HepG2 (cell line): ENCODE measurements around the gene SYNGAP1. TPM values are rescaled to one million over a fixed set of nuclear protein-coding genes. Genes with fewer than 3 reads are reported as not detected.

ENCODE experiments used
- AGO2 ChIP-seq: fragments of 200-400 bp; formaldehyde crosslinking; optimal IDR thresholded peaks from 2 replicates; pipeline ENCODE3; 2017; ENCODE audit warnings: mild to moderate bottlenecking, low read depth, low read length, moderate library complexity
- AKAP8 ChIP-seq: sonication (generic); formaldehyde crosslinking; IDR thresholded peaks from 2 replicates; pipeline ENCODE4 v1.5.1; 2020; ENCODE audit warnings: mild to moderate bottlenecking, missing genetic modification reagents
- GTF2F1 ChIP-seq: fragments of 150-350 bp; IDR thresholded peaks from 2 replicates; pipeline ENCODE4 v1.6.1; 2014; ENCODE audit warnings: low read length
- HNRNPL ChIP-seq: fragments of 200-400 bp; formaldehyde crosslinking; IDR thresholded peaks from 2 replicates; pipeline ENCODE4 v1.6.1; 2017; ENCODE audit warnings: mild to moderate bottlenecking, low read depth, low read length
- NFIB ChIP-seq: sonication (generic); formaldehyde crosslinking; IDR thresholded peaks from 2 replicates; pipeline ENCODE4 v1.9.0; 2021; ENCODE audit warnings: missing genetic modification reagents, mild to moderate bottlenecking, borderline replicate concordance
- NFYB ChIP-seq: sonication (generic); formaldehyde crosslinking; IDR thresholded peaks from 2 replicates; pipeline ENCODE4 v1.4.0; 2020; ENCODE audit warnings: missing genetic modification reagents
- POLR2AphosphoS5 ChIP-seq: IDR thresholded peaks from 2 replicates; pipeline ENCODE4 v1.6.1; 2012; ENCODE audit warnings: low read depth, low read length
- PPARG ChIP-seq: conservative IDR thresholded peaks from 2 replicates; pipeline ENCODE4 v1.6.1; 2016; ENCODE audit warnings: missing biosample characterization, missing genetic modification reagents
- RBAK ChIP-seq: sonication (generic); formaldehyde crosslinking; IDR thresholded peaks from 2 replicates; pipeline ENCODE4 v1.5.1; 2020; ENCODE audit warnings: mild to moderate bottlenecking, missing genetic modification reagents
- REPIN1 ChIP-seq: sonication (generic); formaldehyde crosslinking; IDR thresholded peaks from 2 replicates; pipeline ENCODE4 v1.8.0; 2022; ENCODE audit warnings: missing genetic modification reagents, low read depth, mild to moderate bottlenecking, borderline replicate concordance
- RFX1 ChIP-seq: fragments of 450-650 bp; IDR thresholded peaks from 2 replicates; pipeline ENCODE4 v1.6.1; 2017
- SETDB1 ChIP-seq: sonication (generic); formaldehyde crosslinking; IDR thresholded peaks from 2 replicates; pipeline ENCODE4 v1.5.1; 2020; ENCODE audit warnings: missing genetic modification reagents, mild to moderate bottlenecking, borderline replicate concordance
- SP2 ChIP-seq: sonication (generic); formaldehyde crosslinking; IDR thresholded peaks from 2 replicates; pipeline ENCODE4 v1.5.1; 2020; ENCODE audit warnings: mild to moderate bottlenecking, missing genetic modification reagents
- TBX2 ChIP-seq: sonication (generic); formaldehyde crosslinking; IDR thresholded peaks from 2 replicates; pipeline ENCODE4 v1.5.0; 2020; ENCODE audit warnings: missing genetic modification reagents, mild to moderate bottlenecking, borderline replicate concordance
- TP53 ChIP-seq: sonication (generic); formaldehyde crosslinking; conservative IDR thresholded peaks from 2 replicates; pipeline ENCODE4 v1.4.0; 2020; ENCODE audit warnings: missing genetic modification reagents
- WIZ ChIP-seq: sonication (generic); formaldehyde crosslinking; IDR thresholded peaks from 2 replicates; pipeline ENCODE4 v1.5.1; 2020; ENCODE audit warnings: mild to moderate bottlenecking, missing genetic modification reagents
- ZNF543 ChIP-seq: sonication (generic); formaldehyde crosslinking; IDR thresholded peaks from 2 replicates; pipeline ENCODE4 v1.4.0; 2020; ENCODE audit warnings: mild to moderate bottlenecking, missing genetic modification reagents
- ZNF614 ChIP-seq: IDR thresholded peaks from 2 replicates; pipeline ENCODE4 v1.6.1; 2018; ENCODE audit warnings: missing biosample characterization, missing genetic modification reagents, inconsistent platforms, borderline replicate concordance
- ZNF790 ChIP-seq: sonication (generic); formaldehyde crosslinking; IDR thresholded peaks from 2 replicates; pipeline ENCODE4 v1.8.0; 2022; ENCODE audit warnings: missing genetic modification reagents, mild to moderate bottlenecking, borderline replicate concordance
- polyA plus RNA-seq, 8 experiments: library from polyadenylated mRNA; depleted of rRNA in 3 of 8; stranded (reverse) in 7 of 8; unstranded in 1 of 8; fragments of >200 nt; fragmentation: Illumina TruSeq in 4 of 8; extraction: Trizol in 4 of 8; gene quantifications; 2 replicates each; pipeline versions ENCODE4 v1.2.1 to v1.2.3, GENCODE V29; 2011 to 2016; ENCODE audit warnings: low read depth in 4 of 8, missing spikeins in 1 of 8, mixed read lengths in 1 of 8; ENCODE audit not compliant: insufficient read depth in 1 of 8
- total RNA-seq, 5 experiments: library from RNA; depleted of rRNA; stranded (reverse); fragments of >200 nt; fragmentation: Illumina TruSeq; extraction: Trizol; gene quantifications; 2 replicates each; pipeline ENCODE4 v1.2.3, GENCODE V29; 2016; ENCODE audit warnings: low read depth in 1 of 5
- TF ChIP-seq, protein P1 (sequence below): sonication (generic); formaldehyde crosslinking; IDR thresholded peaks from 2 replicates; pipeline ENCODE4 v1.4.0; 2020; ENCODE audit warnings: mild to moderate bottlenecking, missing genetic modification reagents, borderline replicate concordance
- TF ChIP-seq, protein P2 (sequence below): sonication (generic); formaldehyde crosslinking; IDR thresholded peaks from 2 replicates; pipeline ENCODE4 v1.5.0; 2020; ENCODE audit warnings: mild to moderate bottlenecking, low read depth, missing genetic modification reagents, borderline replicate concordance
- TF ChIP-seq, protein P3 (sequence below): sonication (generic); formaldehyde crosslinking; IDR thresholded peaks from 2 replicates; pipeline ENCODE4 v1.5.1; 2020; ENCODE audit warnings: missing genetic modification reagents, mild to moderate bottlenecking, borderline replicate concordance
- TF ChIP-seq, protein P4 (sequence below): sonication (generic); formaldehyde crosslinking; IDR thresholded peaks from 2 replicates; pipeline ENCODE4 v1.4.0; 2020; ENCODE audit warnings: missing genetic modification reagents

Gene SYNGAP1
- total and polyA plus RNA-seq, 2 of the 13 experiments (the other 11 are each of a cell fraction or from before 2014, with no cell fraction given), result 0.75 to 1.1 TPM

DNA sequence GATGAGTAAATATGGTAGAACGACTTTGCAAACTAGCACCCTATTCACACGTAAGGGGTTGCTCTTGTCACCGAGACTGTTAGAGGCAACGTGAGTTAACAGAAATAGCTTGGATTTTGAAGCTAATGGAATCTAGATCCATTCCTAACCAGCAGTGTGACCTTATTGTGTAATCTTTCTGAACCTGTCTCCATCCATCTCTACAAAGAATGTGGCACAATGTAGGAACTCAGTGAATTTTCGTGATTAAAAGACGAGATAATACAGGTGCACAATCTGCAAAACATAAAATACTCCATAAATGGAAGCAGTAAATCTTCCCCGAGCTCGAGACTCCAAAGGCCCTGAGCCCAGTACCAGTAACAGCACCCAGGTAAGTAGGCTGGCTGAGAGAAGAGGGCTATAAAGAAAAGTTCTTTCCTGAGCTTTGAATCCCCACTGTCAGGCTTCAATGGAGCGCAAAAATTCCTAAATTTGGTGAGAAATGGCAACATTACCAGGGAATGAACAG, 29.0 kb upstream of the SYNGAP1 start (continued):
- TF ChIP-seq, protein P1, sequence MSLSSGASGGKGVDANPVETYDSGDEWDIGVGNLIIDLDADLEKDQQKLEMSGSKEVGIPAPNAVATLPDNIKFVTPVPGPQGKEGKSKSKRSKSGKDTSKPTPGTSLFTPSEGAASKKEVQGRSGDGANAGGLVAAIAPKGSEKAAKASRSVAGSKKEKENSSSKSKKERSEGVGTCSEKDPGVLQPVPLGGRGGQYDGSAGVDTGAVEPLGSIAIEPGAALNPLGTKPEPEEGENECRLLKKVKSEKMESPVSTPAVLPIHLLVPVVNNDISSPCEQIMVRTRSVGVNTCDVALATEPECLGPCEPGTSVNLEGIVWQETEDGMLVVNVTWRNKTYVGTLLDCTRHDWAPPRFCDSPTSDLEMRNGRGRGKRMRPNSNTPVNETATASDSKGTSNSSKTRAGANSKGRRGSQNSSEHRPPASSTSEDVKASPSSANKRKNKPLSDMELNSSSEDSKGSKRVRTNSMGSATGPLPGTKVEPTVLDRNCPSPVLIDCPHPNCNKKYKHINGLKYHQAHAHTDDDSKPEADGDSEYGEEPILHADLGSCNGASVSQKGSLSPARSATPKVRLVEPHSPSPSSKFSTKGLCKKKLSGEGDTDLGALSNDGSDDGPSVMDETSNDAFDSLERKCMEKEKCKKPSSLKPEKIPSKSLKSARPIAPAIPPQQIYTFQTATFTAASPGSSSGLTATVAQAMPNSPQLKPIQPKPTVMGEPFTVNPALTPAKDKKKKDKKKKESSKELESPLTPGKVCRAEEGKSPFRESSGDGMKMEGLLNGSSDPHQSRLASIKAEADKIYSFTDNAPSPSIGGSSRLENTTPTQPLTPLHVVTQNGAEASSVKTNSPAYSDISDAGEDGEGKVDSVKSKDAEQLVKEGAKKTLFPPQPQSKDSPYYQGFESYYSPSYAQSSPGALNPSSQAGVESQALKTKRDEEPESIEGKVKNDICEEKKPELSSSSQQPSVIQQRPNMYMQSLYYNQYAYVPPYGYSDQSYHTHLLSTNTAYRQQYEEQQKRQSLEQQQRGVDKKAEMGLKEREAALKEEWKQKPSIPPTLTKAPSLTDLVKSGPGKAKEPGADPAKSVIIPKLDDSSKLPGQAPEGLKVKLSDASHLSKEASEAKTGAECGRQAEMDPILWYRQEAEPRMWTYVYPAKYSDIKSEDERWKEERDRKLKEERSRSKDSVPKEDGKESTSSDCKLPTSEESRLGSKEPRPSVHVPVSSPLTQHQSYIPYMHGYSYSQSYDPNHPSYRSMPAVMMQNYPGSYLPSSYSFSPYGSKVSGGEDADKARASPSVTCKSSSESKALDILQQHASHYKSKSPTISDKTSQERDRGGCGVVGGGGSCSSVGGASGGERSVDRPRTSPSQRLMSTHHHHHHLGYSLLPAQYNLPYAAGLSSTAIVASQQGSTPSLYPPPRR, result no peak
- TF ChIP-seq WIZ (CRISPR knock-in tag) (no peak), PPARG (CRISPR knock-in tag) (no peak), RFX1 (no peak), HNRNPL (no peak), NFIB (CRISPR knock-in tag) (no peak), ZNF543 (no peak), RBAK (CRISPR knock-in tag) (no peak), SP2 (CRISPR knock-in tag) (no peak), SETDB1 (0 out of 2 replicates have a peak, but pooled peaks have one; percentile 23), TP53 (no peak), NFYB (CRISPR knock-in tag) (no peak), REPIN1 (no peak), AGO2 (no peak), TBX2 (no peak), GTF2F1 (no peak), ZNF790 (CRISPR knock-in tag) (no peak), ZNF614 (CRISPR knock-in tag) (no peak), POLR2AphosphoS5 (peak; percentile 69; the same call in 1 of the 2 replicates), AKAP8 (CRISPR knock-in tag) (no peak)
- TF ChIP-seq, protein P2, sequence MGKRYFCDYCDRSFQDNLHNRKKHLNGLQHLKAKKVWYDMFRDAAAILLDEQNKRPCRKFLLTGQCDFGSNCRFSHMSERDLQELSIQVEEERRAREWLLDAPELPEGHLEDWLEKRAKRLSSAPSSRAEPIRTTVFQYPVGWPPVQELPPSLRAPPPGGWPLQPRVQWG (CRISPR knock-in tag), result no peak
- TF ChIP-seq, protein P3, sequence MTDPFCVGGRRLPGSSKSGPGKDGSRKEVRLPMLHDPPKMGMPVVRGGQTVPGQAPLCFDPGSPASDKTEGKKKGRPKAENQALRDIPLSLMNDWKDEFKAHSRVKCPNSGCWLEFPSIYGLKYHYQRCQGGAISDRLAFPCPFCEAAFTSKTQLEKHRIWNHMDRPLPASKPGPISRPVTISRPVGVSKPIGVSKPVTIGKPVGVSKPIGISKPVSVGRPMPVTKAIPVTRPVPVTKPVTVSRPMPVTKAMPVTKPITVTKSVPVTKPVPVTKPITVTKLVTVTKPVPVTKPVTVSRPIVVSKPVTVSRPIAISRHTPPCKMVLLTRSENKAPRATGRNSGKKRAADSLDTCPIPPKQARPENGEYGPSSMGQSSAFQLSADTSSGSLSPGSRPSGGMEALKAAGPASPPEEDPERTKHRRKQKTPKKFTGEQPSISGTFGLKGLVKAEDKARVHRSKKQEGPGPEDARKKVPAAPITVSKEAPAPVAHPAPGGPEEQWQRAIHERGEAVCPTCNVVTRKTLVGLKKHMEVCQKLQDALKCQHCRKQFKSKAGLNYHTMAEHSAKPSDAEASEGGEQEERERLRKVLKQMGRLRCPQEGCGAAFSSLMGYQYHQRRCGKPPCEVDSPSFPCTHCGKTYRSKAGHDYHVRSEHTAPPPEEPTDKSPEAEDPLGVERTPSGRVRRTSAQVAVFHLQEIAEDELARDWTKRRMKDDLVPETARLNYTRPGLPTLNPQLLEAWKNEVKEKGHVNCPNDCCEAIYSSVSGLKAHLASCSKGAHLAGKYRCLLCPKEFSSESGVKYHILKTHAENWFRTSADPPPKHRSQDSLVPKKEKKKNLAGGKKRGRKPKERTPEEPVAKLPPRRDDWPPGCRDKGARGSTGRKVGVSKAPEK (CRISPR knock-in tag), result no peak
- TF ChIP-seq, protein P4, sequence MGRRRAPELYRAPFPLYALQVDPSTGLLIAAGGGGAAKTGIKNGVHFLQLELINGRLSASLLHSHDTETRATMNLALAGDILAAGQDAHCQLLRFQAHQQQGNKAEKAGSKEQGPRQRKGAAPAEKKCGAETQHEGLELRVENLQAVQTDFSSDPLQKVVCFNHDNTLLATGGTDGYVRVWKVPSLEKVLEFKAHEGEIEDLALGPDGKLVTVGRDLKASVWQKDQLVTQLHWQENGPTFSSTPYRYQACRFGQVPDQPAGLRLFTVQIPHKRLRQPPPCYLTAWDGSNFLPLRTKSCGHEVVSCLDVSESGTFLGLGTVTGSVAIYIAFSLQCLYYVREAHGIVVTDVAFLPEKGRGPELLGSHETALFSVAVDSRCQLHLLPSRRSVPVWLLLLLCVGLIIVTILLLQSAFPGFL, result no peak
